Stimulated activated naive CD8-positive, alpha-beta T cell treated with anti-CD3 and anti-CD28 coated beads, Interleukin-15, amount 100 ng/mL, for 72 hours (primary cell): ENCODE measurements around the gene MYBPHL.
A peak's percentile ranks its signal among the peaks of the same experiment; 100 is the strongest.

ENCODE experiments used
- ATAC-seq: fragments of 150-1000 bp; cut with Tn5 transposase; 2 replicates; pipeline ENCODE4 v1.10.0; 2021; ENCODE audit warnings: mild to moderate bottlenecking, moderate library complexity
- DNase-seq, 2 donors: peaks; one replicate each; pipeline ENCODE4 v3.0.0; 2021 to 2022
- H3K27ac Mint-ChIP-seq, 2 donors: one replicate each; pipeline ENCODE4 v1.8.0; 2022; ENCODE audit warnings: mild to moderate bottlenecking in 2 of 2, mixed read lengths in 2 of 2, moderate library complexity in 2 of 2
- H3K27me3 Mint-ChIP-seq: one replicate; pipeline ENCODE4 v1.8.0; 2022; ENCODE audit warnings: mixed read lengths
- H3K4me1 Mint-ChIP-seq: one replicate; pipeline ENCODE4 v1.8.0; 2022; ENCODE audit warnings: mild to moderate bottlenecking, mixed read lengths
- H3K4me3 Mint-ChIP-seq, 2 donors: one replicate each; pipeline ENCODE4 v1.8.0; 2022; ENCODE audit warnings: mild to moderate bottlenecking in 2 of 2, mixed read lengths in 2 of 2, moderate library complexity in 1 of 2
- H3K9me3 Mint-ChIP-seq, 2 donors: one replicate each; pipeline ENCODE4 v1.8.0; 2022; ENCODE audit warnings: mixed read lengths in 2 of 2

MYBPHL gene, protein sequence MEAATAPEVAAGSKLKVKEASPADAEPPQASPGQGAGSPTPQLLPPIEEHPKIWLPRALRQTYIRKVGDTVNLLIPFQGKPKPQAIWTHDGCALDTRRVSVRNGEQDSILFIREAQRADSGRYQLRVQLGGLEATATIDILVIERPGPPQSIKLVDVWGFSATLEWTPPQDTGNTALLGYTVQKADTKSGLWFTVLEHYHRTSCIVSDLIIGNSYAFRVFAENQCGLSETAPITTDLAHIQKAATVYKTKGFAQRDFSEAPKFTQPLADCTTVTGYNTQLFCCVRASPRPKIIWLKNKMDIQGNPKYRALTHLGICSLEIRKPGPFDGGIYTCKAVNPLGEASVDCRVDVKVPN

DNA sequence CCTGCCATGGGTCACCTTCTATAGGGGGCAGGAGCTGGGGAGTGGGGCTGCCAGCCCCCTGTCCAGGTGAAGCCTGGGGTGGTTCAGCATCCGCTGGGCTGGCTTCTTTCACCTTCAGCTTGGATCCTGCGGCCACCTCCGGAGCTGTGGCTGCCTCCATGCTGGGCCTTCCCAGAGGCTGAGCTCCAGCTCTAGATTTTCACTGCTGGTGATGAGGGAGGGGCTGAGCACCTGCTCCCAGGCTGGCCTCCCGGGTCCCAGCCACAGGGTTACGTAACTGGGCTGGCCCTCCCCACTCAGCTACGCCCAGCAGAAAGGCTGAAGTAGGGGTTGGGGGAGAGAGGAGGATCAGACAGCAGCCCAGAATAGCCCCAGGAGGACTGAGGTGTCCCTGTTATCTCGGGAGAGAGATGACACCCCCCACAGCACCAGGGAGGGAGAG, at the start of gene MYBPHL:
TSS of gene MYBPHL (minus strand) at position 180 of the 442 bp plus-strand sequence. CDS start at position 160, 20 bp downstream.
- Mint-ChIP-seq H3K4me3 (no peak within 1 kb of the TSS), H3K4me1 (no peaks in the 10 kb centered on the region), H3K27me3 (no peaks in the 10 kb centered on the region), H3K9me3 (no peaks in the 10 kb centered on the region), H3K27ac (peak within 1 kb of the TSS in 1 of 2 donors; percentile 42)
- DNase-seq (no peak), ATAC-seq (no peak)

DNA sequence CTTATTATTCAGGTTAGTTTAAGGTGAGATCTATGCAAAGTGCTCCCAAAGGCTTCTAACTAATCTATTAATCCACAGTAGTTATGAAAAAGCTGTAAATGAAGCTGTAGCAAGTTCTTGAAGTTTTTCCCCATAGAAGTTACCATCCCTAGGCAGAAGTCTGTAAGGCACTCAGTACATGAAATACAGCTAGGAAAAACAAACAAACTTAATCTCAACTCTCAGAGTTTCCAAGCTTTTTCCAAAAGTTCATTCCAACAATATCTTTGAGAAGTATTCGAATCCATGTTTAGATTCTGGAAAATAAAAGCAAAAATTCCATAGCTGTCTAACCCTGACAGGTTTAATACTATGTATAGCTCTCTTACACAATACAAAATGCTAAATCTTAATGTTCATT, 49.7 kb upstream of the MYBPHL start:
- Mint-ChIP-seq H3K4me3 (no peak overlapping the region), H3K27me3 (no peaks in the 10 kb centered on the region), H3K27ac (no peak overlapping the region), H3K9me3 (no peaks in the 10 kb centered on the region), H3K4me1 (no peaks in the 10 kb centered on the region)
- DNase-seq (no peak), ATAC-seq (no peak)

DNA sequence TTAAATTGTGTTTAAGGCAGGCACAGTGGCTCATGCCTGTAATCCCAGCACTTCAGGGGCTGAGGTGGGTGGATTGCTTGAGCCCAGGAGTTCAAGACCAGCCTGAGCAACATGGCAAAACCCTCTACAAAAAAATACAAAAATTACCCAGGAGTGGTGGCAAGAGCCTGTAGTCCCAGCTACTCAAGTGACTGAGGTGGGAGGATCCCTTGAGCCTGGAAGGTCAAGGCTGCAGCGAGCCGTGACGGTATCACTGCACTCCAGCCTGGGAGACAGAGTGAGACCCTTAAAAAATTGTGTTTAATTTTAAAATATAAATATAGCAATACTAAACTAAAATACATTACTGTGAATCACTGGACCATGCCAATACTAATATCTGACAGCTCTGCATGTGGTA, 48.1 kb upstream of the MYBPHL start:
- DNase-seq = no peak
- Mint-ChIP-seq H3K27me3 (no peaks in the 10 kb centered on the region), H3K4me3 (no peak overlapping the region), H3K4me1 (no peaks in the 10 kb centered on the region), H3K27ac (no peak overlapping the region), H3K9me3 (no peaks in the 10 kb centered on the region)
- ATAC-seq = no peak

DNA sequence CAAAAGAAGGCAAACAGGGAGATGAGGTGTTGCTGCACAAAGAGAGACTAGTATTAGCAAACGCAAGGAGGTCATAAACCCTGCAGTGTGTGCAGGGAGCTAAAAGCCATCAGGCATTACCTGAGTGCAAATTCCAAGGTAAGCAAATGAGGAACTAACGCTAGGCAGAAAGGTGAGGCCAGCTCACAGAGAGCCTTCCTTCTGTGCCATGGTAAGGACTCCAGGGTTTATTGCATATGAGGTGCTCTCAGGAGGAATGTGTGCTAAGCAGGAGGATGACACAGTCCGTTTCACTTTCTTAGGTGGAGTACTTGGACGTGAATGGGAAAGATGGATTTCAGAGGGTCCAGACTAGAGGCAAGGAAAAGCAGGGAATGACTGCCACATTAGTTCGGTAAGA, 44.6 kb upstream of the MYBPHL start:
- H3K4me3 Mint-ChIP-seq = no peak overlapping the region
- no peaks in the 10 kb centered on the region for H3K9me3 Mint-ChIP-seq
- ATAC-seq (no peak), DNase-seq (no peak)
- no peaks in the 10 kb centered on the region for H3K4me1 Mint-ChIP-seq
- no peak overlapping the region for H3K27ac Mint-ChIP-seq
- H3K27me3 Mint-ChIP-seq = no peaks in the 10 kb centered on the region

DNA sequence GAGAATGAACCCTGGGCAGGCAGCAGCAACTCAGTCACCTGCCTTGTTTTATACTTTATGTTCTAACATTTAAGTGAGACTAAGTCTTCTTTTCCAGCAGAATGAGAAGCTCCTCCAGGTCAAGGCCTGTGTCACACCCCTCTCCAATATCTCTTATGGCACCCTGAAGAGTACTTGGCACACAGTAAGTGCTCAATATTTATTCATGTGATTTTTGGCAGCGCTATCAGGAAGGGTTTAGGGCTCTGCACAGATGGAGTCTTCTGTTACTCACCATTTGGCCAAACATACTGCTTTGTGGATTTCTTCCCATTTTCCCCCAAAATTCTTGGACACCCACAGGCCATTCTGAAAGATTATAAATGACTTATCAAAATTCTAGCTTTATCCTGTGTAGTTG, 43.8 kb upstream of the MYBPHL start:
- no peaks in the 10 kb centered on the region for H3K27me3 Mint-ChIP-seq
- H3K27ac Mint-ChIP-seq = no peak overlapping the region
- H3K4me1 Mint-ChIP-seq = no peaks in the 10 kb centered on the region
- DNase-seq = no peak
- no peak overlapping the region for H3K4me3 Mint-ChIP-seq
- no peaks in the 10 kb centered on the region for H3K9me3 Mint-ChIP-seq
- ATAC-seq = no peak

DNA sequence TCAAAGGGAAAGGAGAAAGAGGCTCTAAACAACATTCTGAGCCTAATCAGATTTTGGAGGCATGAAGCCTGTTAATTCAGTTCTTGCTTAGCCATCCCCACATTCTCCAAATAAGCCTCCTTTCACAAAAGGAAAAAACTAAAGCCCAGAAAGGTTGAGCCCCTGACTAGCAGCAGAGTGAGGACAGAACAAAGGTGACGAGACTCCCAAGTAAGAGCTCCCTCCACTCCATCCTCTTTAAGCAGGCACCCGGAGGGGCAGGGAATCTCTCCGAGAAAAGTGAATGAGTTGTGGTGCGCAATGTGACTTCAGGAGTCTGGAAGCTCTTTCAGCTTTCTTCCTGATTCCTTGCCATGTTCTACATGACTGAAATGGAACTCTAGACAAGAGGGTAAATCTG, 43.4 kb upstream of the MYBPHL start:
- H3K27me3 Mint-ChIP-seq = no peaks in the 10 kb centered on the region
- no peaks in the 10 kb centered on the region for H3K4me1 Mint-ChIP-seq
- H3K9me3 Mint-ChIP-seq = no peaks in the 10 kb centered on the region
- no peak overlapping the region for H3K27ac Mint-ChIP-seq
- no peak for ATAC-seq
- no peak for DNase-seq
- H3K4me3 Mint-ChIP-seq = no peak overlapping the region

DNA sequence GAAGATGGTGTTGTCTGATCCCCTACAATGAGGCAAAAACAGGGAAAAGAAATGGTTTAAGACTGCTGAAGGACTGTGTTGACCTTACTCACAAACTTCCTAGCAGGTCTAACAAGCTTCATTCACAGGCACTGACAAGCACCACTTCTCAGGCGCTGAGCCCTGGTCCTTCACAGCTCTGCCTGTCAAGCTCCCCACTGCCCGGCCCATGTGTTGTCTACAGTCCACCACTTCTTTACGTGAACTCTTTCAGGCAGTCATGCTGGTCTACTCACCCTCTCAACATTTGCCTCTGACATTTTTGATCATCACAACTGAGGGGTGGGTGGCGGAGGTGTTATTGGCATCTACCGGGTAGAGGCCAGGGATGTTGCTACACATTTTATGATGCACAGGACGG, 40.7 kb upstream of the MYBPHL start:
- Mint-ChIP-seq H3K9me3 (no peaks in the 10 kb centered on the region), H3K4me1 (no peaks in the 10 kb centered on the region), H3K27me3 (peaks cover 6% of the 10 kb centered on the region), H3K27ac (no peak overlapping the region), H3K4me3 (no peak overlapping the region)
- DNase-seq = no peak
- no peak for ATAC-seq

DNA sequence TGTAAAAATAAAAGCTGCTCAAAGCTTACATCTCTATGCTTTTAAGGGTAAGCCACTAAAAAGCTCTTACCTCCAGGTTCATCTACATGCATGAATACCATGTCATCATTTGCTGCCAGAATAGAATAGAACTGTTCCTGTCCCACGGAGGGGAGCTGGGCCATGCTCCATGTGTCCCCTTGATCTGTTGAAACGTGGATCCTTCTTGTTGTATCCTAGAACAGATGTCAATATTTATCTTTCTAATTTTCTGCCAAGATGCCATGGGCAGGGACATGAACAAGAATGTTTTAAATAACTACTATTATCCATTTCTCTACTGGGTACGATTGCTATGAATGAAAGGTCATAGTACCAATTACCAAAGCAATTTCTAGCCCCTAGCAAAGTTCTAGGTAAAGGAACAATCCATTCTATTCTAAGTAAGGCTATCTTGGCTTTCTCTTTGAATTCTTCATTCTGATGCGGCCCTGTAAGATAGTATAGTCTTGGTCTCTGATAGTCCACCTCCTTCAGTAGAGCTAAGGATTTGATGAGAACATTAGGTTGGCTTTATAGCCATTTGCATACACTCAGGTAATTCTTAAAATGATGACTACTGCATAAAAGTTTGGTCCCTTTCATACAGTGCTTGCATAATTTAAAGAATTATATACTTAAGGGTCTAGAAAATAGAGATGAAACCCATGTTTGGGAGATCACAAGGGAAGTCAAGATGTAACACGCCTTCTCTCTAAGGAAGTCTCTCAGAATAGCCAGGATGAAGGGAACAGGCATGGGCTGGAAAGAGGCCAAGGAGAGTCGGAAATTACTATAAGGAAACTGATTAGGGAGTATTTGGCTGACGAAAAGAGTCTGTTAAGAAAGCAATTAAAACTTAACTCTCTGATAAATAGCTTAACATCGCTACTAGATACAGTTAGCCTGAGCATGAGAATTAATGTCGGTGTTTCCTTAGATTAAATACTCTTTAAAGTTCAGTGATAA, 35.4 kb upstream of the MYBPHL start:
- DNase-seq = no peak
- peak overlapping the region in 1 of 2 donors; percentile 77 for H3K27ac Mint-ChIP-seq
- peaks cover 6% of the 10 kb centered on the region for H3K27me3 Mint-ChIP-seq
- no peak overlapping the region for H3K4me3 Mint-ChIP-seq
- H3K9me3 Mint-ChIP-seq = no peaks in the 10 kb centered on the region
- ATAC-seq = no peak
- no peaks in the 10 kb centered on the region for H3K4me1 Mint-ChIP-seq

DNA sequence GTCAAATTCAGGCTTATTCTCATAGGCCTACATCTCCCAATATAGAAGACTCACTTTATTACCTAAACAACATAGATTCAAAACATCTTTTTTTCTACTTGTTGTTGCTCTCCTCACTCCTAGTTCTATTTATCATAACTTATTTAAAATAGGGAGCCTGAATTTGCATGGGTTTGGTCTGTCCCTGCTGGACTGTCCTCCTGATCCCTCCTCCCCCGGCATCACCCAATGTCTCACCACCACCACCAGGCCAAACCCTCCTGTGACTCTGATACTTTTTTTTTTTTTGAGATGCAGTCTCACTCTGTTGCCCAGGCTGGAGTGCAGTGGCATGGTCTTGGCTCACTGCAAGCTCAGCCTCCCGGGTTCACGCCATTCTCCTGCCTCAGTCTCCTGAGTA, 31.8 kb upstream of the MYBPHL start:
- no peaks in the 10 kb centered on the region for H3K9me3 Mint-ChIP-seq
- no peak for DNase-seq
- no peaks in the 10 kb centered on the region for H3K4me1 Mint-ChIP-seq
- no peak overlapping the region for H3K27ac Mint-ChIP-seq
- H3K27me3 Mint-ChIP-seq = no peaks in the 10 kb centered on the region
- H3K4me3 Mint-ChIP-seq = no peak overlapping the region
- ATAC-seq = no peak

DNA sequence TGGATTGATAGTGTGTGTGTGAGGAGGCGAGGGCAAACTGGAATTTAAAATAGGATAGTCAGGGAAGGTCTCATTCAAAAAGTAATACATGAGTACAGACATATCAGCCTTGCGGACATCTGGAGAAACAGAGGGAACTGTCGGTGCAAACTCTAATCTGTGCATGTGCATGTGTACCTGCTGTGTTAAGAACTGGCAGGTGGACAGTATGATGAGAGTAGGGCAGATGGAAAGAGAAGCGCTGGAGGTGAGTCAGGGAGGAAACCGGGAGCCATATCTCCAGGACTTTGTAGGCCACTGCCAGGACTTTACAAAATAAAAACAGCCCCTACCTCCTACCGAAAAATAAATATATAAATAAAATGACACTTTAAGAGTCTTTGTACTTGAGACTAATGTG, 31.3 kb upstream of the MYBPHL start:
- Mint-ChIP-seq H3K27me3 (no peaks in the 10 kb centered on the region), H3K9me3 (no peaks in the 10 kb centered on the region), H3K27ac (no peak overlapping the region), H3K4me1 (no peaks in the 10 kb centered on the region), H3K4me3 (no peak overlapping the region)
- ATAC-seq (no peak), DNase-seq (no peak)

DNA sequence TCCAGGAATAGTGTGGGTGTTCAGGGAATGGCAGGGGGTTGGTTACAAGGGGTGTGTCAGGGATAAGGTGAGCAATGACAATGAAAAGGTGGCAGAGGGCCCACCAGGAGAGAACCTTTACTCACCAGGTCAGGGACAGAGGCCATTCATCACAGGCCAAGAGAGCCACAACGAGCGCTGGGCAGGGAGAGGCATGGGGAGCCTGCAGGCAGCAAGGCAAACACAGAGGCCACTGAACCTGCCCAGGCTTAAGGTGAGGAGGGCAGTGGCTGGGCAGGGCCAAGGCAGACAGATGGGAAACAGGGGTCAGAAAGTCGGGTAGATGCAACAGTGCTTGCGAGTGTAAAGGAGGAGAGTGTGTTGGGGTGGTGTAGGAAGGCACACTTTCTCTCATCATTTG, 28.3 kb upstream of the MYBPHL start:
- no peak overlapping the region for H3K27ac Mint-ChIP-seq

DNA sequence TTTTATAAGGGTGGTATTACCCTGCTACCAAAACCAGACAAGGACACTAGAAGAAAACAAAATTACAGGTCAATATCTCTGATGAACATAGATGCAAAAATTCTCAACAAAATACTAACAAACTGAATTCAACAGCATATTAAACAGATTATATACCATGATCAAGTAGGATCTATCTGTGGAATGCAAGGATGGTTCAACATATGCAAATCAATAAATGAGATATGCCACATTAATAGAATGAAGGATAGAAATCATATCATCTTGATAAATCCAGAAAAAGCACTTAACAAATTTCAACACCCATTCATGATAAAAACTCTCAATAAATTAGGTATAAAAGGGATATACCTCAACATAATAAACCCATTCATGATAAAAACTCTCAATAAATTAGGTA, 24.3 kb upstream of the MYBPHL start:
- Mint-ChIP-seq H3K4me3 (no peak overlapping the region), H3K27ac (no peak overlapping the region), H3K4me1 (no peaks in the 10 kb centered on the region), H3K9me3 (peaks cover 17 to 24% of the 10 kb centered on the region in 2 donors), H3K27me3 (no peaks in the 10 kb centered on the region)
- DNase-seq = no peak
- no peak for ATAC-seq

More for the DNA sequence above, 28.3 kb upstream of the MYBPHL start:
- DNase-seq (no peak), ATAC-seq (no peak)
- Mint-ChIP-seq H3K4me1 (no peaks in the 10 kb centered on the region), H3K9me3 (peaks cover 15 to 16% of the 10 kb centered on the region in 2 donors), H3K27me3 (no peaks in the 10 kb centered on the region), H3K4me3 (no peak overlapping the region)

DNA sequence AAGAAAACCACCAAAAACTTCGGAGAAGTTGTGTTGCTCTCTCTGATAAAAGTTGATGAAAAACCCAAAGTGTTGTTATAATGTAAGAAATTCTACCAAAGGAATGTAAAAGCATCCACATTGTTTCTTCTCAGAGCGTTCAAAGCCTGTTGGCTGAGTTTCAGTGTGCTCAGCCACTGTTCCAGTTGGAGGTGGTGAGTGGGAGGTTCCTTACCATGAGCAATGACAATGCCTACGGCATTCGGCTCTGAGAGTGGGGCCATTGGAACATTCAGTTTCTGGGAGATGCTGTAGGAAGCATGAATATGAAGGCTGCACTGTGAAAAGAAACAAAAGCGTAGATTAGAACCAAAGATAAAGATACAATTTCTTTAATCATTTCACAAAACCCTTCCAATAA, 20.5 kb upstream of the MYBPHL start:
- DNase-seq (no peak), ATAC-seq (no peak)
- no peak overlapping the region for H3K27ac Mint-ChIP-seq
- peaks cover 13 to 24% of the 10 kb centered on the region in 2 donors for H3K9me3 Mint-ChIP-seq
- H3K4me1 Mint-ChIP-seq = no peaks in the 10 kb centered on the region
- no peaks in the 10 kb centered on the region for H3K27me3 Mint-ChIP-seq
- no peak overlapping the region for H3K4me3 Mint-ChIP-seq

DNA sequence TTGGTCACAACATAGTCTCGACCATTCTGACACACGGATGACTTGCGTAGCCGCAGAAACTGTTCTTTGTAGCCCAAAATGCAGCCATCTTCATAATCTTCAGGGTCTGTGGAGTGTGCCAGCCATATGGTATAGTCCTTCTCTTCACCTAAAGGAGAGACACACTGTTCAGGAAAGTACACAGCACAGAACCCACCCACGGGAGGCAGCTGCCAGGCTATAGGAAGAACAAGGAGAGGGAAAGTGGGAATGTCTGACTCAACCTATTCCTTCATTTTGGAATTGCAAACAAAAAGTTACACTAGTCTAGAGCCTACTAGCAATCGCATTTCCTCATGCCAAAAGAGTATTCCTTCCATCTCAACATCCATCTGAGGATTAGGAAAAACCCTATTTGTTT, 16.2 kb upstream of the MYBPHL start:
- Mint-ChIP-seq H3K4me3 (no peak overlapping the region), H3K9me3 (no peaks in the 10 kb centered on the region), H3K27ac (no peak overlapping the region), H3K4me1 (no peaks in the 10 kb centered on the region), H3K27me3 (no peaks in the 10 kb centered on the region)
- DNase-seq (no peak), ATAC-seq (no peak)

DNA sequence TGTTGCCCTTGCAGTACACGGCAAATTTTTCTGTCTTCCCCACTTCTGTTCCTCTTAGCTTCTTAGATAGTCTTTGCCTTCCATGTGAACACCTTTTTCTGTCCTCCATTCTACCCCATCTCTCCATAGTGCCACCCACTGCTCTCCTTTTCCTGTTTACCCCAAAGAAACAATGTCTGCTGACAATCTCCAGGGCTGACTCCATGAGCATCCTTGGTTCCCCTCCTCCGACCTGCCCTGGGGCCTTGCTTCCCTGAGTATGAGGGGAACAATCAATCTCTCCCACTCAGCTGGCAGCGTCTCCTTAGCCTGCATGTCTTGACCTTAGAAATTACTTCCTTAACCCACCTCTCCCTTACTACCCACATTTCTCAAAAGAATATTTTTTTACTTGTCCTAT, 12.3 kb upstream of the MYBPHL start:
- Mint-ChIP-seq H3K27ac (no peak overlapping the region), H3K9me3 (no peaks in the 10 kb centered on the region), H3K27me3 (no peaks in the 10 kb centered on the region), H3K4me3 (no peak overlapping the region), H3K4me1 (no peaks in the 10 kb centered on the region)
- ATAC-seq (no peak), DNase-seq (no peak)

DNA sequence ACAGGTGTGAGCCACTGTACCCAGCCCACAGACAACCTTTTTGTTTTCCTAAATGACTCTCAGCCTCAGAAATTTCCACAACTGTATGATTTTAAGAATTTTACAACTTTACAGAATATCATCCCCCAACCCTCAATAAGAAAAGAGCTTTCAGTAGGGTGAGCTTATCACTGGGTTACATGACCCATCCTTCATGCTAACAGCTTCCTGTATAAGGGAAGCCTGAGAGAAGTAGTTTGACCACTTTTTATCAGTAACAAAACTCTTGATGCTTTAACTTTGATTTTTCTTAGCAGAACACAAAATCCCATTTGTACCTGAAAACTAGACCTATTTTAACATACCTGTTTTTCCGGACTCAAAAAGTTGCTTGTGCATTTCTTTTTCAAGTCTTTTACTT, 9.7 kb upstream of the MYBPHL start:
- Mint-ChIP-seq H3K9me3 (no peaks in the 10 kb centered on the region), H3K27ac (no peak overlapping the region), H3K4me3 (no peak overlapping the region), H3K27me3 (no peaks in the 10 kb centered on the region), H3K4me1 (no peaks in the 10 kb centered on the region)
- DNase-seq (no peak), ATAC-seq (no peak)
